Tongue (tissue), 2 donors: Measurements from ENCODE around the gene ATF4. TPM values are rescaled to one million over a fixed set of nuclear protein-coding genes. Genes with fewer than 3 reads are reported as not detected.
"Not testable (repeated sequence)": the region's sequence is repeated elsewhere in the genome, so short reads cannot be mapped to it uniquely, and the experiment has no call there.

Source experiments
- DNase-seq: peaks from one replicate; pipeline ENCODE4 v3.0.0-alpha.2; 2015
- total RNA-seq: library from RNA; depleted of rRNA; stranded (reverse); fragments of >200 nt; gene quantifications from one replicate; pipeline ENCODE4 v1.2.3, GENCODE V29; 2014

The ATF4 gene
- total RNA-seq, 1 donor from 2014 or later: 124 TPM

DNA sequence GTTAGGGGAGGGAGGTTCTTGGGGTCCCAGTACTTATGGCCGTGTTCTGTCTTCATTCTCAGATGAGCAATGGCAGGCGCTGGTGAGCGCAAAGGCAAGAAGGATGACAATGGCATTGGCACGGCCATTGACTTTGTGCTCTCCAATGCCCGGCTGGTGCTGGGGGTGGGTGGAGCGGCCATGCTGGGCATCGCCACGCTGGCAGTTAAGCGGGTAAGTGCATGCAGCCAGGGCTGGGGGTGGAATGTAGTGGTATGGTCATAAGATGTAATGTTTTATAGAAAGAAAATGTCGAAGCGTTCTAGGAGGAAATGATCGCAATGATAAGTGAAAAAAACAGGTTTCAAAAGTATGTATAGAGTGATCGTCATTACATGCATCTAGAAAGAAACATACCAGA lies 9.1 kb upstream of the ATF4 start:
- no peak for DNase-seq

DNA sequence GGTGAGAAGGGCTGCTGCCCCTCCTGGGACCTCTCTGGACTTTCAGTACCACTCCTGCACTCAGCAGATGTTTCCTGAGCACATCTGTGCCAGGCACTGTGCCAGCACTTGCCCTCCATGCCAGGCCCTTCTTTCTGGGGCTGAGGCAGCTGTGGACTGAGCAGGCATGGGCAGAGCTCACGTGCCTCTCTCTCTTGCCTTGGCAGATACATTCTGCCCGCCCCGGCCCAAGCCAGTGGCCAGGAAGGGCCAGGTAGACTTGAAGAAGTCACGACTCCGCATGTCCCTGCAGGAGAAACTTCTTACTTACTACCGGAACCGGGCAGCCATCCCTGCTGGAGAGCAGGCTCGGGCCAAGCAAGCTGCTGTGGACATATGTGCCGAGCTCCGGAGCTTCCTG lies 8.3 kb upstream of the ATF4 start:
- DNase-seq: no peak

DNA sequence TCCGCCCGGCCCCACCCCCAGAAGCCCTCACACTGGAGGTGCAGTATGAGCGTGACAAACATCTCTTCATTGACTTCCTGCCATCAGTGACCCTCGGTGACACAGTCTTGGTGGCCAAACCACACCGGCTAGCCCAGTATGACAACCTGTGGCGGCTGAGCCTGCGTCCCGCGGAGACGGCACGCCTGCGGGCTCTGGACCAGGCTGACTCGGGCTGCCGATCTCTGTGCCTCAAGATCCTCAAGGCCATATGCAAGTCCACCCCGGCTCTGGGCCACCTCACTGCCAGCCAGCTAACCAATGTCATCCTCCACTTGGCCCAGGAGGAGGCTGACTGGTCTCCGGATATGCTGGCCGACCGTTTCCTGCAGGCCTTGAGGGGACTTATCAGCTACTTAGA lies 6.6 kb upstream of the ATF4 start:
- no peak for DNase-seq

DNA sequence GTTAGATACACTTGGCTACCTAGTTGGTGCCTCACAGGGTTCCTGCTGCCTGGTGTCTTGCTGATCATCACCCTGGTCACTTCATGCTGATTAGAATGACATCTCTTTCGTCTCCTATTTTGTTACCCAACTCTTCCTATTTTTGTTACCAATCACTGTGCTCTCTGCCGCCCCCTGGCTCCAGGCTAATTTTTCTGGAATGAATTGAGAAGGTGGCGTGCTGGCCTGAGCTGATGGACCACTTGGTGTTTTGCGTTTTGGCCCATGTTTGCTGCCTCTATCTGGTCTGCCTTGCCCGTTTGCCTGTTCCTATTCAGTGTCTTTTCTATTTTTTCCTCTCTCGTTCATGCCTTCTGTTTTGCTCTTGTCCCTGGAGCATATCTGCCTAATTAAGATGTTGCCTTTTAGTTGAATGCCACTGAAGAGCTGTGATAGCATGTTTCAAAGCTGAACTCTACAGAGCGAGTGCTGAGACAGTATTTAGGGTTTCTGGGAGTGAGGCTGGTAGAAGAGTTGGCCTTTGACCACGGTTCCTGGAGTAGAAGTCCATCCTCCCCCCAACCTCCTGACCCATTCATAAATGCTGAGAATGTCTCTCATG lies 5.9 kb upstream of the ATF4 start:
- DNase-seq: peak; percentile 66

DNA sequence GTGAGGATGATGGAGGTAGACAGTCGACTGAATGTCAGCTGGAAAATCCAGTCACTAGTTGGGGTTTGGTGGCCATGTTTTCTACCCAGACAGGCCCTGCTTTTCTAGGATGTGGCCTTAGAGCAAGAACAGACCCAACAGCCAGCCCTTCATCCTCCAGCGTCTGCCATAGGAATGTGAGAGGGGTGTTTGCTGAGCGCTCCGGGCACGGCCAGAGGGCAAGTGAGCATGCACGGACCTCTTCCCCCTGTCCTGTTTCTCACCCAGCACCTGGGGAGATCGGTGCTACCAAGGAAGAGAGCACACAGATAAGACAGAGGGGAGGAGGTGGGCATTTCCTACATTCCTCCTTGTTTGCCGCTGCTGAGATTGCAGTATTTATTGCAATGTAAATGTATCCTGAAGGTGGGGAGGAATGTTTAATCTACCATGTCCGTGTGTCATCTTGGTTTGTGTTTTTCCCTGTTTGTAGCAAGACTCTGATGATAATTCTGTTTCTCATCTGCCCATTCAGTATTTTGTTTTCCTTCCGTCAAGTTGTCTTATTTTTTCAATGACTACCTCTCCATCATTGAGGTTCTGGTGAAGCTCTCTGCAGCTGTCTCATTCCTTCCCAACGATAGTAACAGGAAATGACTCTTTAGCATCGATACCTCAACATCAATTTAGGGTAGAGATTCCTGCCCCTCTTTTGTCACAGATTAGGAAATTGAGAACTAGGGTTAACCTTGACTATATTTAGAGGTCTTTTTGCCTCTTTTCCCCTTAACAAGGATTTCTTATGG lies 4.9 kb upstream of the ATF4 start:
- DNase-seq: no peak

DNA sequence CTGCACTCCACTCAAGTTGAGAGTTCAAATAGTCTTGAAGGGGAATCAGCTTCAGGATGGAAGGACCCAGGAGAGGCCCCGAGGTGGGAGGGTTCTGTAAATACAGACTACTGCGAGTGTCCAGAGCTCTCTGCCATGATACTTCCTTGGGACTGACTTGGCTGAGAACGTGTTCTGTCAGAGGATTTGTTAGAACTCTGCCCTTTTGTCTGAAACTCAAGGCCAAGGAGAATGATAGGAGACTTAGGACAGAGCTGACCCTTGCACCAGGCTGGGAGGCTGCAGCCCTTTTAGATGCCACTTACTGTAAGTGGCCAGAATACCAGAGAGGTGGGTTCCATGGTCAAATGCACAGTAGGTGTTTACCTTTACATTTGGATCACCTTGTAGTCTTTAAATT lies 2.9 kb upstream of the ATF4 start:
- no peak for DNase-seq

DNA sequence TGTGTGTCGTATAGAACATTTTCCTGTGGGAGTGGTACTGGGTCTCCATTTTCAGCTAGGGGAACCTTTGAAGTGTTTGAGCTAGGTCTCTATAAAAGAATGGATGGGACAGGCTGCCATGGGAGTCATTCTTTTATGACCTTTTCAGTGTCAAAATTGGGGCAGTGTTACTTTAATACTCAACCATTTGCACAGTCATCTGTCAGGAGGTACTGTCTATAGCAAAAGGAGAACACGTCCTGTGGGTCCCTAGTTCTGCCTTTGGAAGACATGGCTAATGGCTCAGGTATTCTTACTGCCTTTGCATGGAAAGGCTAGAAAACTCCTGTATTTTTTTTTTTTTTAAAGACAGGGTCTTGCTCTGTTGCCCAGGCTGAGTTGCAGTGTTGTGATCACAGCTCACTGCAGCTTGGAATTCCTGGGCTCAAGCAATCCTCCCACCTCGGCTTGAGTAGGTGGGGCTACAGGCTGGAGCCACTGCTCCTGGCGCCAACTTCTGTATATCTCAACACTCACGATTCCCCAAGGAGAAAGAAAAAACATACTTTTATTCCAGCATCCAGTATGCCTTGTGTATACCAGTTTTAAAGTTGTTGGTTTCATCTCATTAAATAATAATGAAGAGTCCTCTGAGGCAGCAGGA lies 2.1 kb upstream of the ATF4 start:
- DNase-seq: no peak

DNA sequence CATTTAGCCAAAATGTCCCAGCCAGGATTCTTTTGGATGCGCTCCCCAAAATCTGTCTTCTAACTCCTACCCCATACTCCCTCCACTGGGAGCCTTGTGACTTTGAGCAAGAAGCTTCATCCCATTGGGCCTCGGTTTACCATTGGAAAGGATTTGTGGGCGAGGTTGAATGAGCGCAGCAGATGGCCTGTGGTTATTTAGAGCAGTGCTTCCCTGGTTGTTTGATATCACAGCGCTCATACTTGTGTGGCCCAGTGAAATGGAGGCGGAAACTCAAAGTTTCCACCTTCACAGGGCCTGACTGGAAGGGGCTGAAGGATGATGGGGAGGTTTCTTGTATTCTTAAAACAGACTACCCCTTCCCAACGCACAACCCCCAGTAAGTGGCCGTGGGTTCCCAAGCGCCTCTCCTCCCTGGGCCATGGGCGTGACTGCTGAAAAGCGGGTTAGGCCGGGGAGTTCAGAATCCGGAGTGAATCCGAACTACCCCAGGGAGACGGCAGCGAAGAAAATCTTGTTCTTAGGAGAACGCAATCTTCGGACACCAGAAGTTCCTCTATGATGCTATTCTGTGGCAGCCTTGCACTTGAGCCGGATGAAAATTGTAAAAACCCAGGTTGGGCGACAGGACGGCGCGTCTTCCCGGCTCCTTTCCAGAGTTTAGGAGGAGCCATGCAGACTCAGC lies 1.2 kb upstream of the ATF4 start:
- DNase-seq: no peak

DNA sequence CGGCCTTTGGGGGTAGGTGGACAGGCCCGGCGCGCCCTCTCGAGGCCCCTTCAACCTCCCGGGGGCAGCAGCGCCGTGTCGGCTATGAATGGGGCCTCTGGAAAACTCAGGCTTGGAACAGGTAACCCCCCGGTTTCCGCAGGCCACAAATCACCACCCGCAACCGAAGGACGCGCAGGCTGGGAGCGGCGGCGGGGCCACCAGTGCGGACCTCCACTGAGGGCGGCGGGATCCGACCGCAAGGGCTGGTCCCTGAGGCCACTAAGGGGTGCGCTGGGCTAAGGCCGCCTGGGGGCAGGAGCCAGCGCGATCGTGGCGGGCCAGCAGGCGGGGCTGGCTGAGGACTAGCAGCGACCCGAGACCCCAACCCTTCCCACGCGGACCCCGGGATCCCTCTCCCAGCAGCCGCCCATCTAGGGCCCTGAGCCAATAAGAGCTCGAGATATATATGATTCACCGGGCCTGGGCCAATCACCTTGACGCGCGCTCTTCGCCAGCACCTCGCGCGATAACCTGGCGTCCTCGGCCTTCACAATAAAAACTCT lies 609 bp upstream of the ATF4 start:
- peak; percentile 100 for DNase-seq

DNA sequence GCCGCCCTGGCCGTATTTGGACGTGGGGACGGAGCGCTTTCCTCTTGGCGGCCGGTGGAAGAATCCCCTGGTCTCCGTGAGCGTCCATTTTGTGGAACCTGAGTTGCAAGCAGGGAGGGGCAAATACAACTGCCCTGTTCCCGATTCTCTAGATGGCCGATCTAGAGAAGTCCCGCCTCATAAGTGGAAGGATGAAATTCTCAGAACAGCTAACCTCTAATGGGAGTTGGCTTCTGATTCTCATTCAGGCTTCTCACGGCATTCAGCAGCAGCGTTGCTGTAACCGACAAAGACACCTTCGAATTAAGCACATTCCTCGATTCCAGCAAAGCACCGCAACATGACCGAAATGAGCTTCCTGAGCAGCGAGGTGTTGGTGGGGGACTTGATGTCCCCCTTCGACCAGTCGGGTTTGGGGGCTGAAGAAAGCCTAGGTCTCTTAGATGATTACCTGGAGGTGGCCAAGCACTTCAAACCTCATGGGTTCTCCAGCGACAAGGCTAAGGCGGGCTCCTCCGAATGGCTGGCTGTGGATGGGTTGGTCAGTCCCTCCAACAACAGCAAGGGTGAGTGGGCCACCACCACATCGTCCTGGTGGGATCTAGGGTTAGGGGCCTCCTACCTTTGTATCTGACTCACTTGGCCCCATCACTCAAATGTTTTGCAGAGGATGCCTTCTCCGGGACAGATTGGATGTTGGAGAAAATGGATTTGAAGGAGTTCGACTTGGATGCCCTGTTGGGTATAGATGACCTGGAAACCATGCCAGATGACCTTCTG lies 934 bp downstream of the ATF4 start:
- not testable (repeated sequence) for DNase-seq

DNA sequence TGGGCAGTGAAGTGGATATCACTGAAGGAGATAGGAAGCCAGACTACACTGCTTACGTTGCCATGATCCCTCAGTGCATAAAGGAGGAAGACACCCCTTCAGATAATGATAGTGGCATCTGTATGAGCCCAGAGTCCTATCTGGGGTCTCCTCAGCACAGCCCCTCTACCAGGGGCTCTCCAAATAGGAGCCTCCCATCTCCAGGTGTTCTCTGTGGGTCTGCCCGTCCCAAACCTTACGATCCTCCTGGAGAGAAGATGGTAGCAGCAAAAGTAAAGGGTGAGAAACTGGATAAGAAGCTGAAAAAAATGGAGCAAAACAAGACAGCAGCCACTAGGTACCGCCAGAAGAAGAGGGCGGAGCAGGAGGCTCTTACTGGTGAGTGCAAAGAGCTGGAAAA lies 1.7 kb downstream of the ATF4 start:
- DNase-seq: not testable (repeated sequence)

DNA sequence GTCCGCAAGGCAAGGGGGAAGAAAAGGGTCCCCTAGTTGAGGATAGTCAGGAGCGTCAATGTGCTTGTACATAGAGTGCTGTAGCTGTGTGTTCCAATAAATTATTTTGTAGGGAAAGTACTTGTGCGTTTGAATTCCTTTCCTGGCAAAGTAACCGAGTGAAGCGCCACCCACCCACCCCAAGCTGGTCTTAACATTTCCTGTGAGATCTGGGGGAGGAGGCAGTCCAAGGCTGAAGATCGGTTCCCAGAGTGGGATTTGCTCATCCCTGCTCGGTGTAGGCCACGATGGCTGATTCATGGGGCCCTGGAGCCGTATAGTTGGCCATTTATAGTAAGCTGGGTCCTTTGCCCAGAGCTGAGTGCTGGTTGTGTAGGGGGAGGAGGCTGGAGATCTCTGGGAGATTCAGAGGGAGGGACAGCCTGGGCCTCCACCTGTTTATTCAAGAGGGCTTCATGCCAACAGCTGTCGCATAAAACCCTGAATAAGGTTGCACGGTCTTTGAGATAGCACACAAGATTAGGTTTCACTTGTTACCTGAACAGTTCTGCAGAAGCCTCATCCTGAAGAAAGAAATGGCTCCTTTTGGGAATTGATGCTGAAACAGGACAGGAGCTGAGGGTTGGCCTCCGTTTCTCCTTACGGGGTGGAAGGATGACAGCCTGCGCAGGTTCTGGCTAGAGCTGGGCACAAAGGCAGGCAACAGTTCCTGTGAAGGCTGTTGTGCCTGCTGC lies 2.4 kb downstream of the ATF4 start:
- peak; percentile 87 for DNase-seq

DNA sequence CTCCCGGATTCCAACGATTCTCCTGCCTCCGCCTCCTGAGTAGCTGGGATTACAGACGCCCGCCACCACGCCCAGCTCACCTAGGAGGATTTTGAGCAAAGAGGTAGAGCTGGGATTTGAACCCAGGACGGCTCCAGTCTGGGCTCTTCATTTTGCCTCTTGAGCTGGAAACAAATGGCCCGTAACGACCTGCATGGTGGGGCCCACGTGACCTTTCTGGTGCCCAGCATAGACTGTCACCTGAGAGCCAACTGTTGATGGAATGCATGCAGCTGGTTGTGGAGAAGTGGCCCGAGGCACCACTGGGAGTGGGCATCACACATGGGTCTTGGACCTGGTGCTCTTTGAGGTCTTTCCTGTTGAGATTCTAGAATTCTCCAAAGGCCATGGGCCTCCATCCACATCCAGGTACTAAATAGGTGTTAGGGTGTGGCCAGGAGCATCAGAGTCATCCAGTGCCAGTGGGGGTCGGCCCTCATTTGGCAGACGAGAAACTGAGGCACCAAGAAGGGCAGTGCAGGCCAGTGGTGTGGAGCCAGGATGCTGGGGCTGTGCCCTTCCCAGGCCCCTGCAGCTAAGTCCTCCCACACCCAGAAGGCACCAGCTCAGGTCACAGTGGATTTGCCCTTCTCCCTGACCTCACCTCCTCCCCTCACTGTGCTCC lies 3.9 kb downstream of the ATF4 start:
- no peak for DNase-seq

DNA sequence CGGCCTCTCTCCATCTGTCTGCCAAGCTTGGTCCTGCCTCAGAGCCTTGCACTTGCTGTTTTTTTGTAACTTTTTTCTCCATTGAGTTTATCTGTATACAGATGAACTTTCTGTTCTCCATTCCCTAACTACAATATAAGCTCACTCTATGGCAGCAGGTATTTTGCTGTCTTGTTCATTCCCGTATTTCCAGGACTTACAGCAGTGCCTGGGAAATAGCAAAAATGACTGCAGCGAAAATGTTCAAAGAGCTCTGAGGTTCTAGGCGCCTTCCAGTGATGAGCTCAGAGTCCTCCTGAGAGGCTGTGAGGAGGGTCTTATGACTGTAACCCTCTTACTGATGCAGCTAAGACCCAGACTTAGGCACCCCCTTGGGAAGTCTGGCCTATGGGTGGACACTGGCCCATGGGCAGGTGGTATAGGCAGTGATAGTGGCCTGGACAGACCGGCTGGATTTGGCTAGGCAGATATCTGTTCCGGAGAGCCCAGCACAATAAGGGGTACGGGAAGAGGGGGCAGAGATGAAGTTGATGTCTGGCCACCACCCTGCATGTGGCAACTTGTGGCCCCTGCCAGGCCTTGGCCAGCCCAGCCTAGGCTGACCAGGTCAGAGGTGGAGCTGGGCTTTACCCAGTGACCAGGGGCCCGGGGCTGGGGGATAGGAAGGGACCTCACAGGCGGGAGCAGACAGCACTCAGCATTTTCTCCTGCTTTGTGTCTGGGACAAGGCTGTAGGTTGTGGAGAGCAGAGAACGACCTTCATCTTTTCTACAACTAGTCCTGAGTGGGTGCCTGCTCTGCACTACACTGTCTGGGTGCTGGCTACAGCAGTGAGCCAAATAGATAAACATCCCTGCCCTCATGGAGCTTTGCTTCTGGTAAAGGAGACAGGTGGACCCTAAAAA lies 4.6 kb downstream of the ATF4 start:
- no peak for DNase-seq

DNA sequence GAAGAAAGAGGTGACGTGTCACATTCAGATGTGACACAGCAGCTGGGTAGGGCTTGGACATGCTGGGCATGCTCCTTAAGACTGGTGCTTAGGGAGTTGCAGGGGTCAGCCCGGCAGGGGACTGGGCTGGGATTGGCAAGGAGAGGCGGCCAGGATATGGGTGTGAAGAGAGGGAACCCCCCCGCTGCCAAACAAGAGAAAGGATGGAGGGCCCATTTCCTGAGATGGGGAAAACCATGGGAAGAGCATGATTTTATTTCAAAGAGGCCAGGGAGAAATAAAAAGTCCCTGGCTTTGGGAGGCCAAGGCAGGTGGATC lies 5.3 kb downstream of the ATF4 start:
- DNase-seq: no peak

DNA sequence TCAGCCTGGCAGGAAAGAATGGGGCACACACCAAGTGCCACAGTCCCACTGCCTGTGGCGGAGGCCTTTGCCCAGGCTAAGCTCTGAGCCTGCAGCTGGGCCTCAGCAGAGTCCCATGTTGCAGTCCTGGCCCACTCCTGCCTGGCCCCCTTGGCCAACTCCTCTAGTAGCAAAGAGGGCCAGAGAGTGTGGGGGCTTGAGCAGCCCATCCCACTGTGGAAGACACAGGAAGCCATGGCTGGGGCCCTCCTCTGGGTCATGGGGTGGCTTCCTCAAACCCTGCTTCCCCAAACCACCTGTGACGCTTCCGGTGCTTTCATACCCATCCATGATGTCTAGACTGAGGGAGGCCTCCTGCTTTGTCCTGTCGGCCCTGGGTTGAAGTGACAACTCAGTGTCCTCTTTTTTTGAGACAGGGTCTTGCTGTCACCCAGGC lies 6.4 kb downstream of the ATF4 start:
- DNase-seq: no peak

DNA sequence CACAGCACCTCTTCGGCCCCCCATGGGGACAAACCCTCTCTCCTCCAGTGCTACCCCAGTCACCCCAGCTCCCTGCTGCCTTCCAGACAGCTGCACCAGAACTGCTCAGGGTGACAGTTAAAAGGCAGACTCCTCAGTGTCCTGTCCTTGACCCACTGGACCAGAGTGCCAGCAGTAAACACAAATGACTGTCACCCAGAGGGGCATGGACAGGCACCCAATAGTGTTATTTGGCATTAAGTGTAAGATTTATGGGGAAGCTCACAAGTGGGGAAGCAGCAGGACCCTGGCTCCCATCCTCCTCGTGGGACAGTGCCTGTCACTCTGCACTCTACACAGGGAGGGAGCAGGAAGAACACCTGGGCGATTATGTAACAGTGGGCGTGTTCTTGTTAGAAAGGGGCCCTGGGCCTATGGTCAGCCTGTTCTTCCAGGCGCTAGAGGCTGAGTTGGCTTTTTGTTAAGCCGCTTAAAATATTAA lies 7.2 kb downstream of the ATF4 start:
- DNase-seq: peak; percentile 65

DNA sequence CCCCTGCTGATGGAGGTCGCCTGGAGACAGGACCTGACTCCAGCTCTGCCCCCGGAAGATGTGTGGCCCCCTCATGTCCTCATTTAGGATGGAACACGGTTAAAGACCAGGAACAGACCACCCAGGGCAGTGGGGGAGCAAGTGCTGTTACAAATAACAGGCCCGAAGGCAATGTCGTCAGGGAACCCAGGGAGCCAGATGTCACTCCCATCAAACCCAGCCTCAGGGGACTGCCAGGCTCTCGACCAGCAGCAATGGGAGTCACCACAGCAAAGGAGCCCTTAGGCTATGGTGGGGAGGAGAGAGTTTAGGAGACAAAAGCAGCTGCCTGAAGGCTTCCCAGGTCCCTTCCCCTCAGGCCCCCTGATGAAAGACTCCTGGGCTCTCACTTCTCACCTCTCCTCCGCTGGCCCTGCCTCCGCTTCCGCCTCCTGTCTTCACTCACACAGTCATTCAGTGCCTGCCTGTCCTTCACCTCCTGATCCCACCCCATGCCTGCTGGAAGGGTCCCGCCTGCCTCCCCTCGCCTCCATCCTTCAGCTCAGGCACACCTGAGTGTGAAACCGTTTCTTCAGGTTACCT lies 7.8 kb downstream of the ATF4 start:
- no peak for DNase-seq
